ENCODE data around the gene ZMYND19. TPM values are rescaled to one million over a fixed set of nuclear protein-coding genes. Genes with fewer than 3 reads are reported as not detected.

ZMYND19 gene
- total RNA-seq, 1 experiment from 2014 or later: 77.9 TPM

- no peak within 1 kb of the TSS for H3K27ac Mint-ChIP-seq
- no peaks in the 10 kb centered on the region for H3K36me3 Mint-ChIP-seq
- H3K4me3 Mint-ChIP-seq: peak within 1 kb of the TSS; percentile 72
- TF ChIP-seq, protein P1, sequence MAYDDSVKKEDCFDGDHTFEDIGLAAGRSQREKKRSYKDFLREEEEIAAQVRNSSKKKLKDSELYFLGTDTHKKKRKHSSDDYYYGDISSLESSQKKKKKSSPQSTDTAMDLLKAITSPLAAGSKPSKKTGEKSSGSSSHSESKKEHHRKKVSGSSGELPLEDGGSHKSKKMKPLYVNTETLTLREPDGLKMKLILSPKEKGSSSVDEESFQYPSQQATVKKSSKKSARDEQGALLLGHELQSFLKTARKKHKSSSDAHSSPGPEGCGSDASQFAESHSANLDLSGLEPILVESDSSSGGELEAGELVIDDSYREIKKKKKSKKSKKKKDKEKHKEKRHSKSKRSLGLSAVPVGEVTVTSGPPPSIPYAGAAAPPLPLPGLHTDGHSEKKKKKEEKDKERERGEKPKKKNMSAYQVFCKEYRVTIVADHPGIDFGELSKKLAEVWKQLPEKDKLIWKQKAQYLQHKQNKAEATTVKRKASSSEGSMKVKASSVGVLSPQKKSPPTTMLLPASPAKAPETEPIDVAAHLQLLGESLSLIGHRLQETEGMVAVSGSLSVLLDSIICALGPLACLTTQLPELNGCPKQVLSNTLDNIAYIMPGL (CRISPR knock-in tag; IDR thresholded peaks at IDR 0.05): 0 out of 2 replicates have a peak, but pooled peaks have one; percentile 25
- TF ChIP-seq, protein P2, sequence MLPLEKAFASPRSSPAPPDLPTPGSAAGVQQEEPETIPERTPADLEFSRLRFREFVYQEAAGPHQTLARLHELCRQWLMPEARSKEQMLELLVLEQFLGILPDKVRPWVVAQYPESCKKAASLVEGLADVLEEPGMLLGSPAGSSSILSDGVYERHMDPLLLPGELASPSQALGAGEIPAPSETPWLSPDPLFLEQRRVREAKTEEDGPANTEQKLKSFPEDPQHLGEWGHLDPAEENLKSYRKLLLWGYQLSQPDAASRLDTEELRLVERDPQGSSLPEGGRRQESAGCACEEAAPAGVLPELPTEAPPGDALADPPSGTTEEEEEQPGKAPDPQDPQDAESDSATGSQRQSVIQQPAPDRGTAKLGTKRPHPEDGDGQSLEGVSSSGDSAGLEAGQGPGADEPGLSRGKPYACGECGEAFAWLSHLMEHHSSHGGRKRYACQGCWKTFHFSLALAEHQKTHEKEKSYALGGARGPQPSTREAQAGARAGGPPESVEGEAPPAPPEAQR (CRISPR knock-in tag; IDR thresholded peaks at IDR 0.05): no peak
- TF ChIP-seq MYBL2 (CRISPR knock-in tag; IDR thresholded peaks at IDR 0.05) (peak; percentile 30; the same call in 1 of the 2 replicates), GABPB1 (CRISPR knock-in tag; IDR thresholded peaks at IDR 0.05) (peak; percentile 28; the same call in 1 of the 2 replicates), TEAD1 (CRISPR knock-in tag; IDR thresholded peaks at IDR 0.05) (no peak), FOXK1 (CRISPR knock-in tag; IDR thresholded peaks at IDR 0.05) (peak; percentile 16; the same call in 1 of the 2 replicates), RELA (CRISPR knock-in tag; IDR thresholded peaks at IDR 0.05; ENCODE audit: borderline replicate concordance) (no peak), SP1 (CRISPR knock-in tag; conservative IDR thresholded peaks at IDR 0.05) (peak; percentile 66), ZBTB21 (CRISPR knock-in tag; IDR thresholded peaks at IDR 0.05; ENCODE audit: borderline replicate concordance) (0 out of 2 replicates have a peak, but pooled peaks have one; percentile 10), ETV6 (CRISPR knock-in tag; IDR thresholded peaks at IDR 0.05) (no peak), ZNF219 (CRISPR knock-in tag; IDR thresholded peaks at IDR 0.05; ENCODE audit: borderline replicate concordance) (no peak), ZNF416 (CRISPR knock-in tag; IDR thresholded peaks at IDR 0.05) (0 out of 2 replicates have a peak, but pooled peaks have one; percentile 79), ZNF138 (CRISPR knock-in tag; conservative IDR thresholded peaks at IDR 0.05) (no peak), CBFB (CRISPR knock-in tag; IDR thresholded peaks at IDR 0.05; ENCODE audit: low read depth) (no peak)
- TF ChIP-seq, protein P3, sequence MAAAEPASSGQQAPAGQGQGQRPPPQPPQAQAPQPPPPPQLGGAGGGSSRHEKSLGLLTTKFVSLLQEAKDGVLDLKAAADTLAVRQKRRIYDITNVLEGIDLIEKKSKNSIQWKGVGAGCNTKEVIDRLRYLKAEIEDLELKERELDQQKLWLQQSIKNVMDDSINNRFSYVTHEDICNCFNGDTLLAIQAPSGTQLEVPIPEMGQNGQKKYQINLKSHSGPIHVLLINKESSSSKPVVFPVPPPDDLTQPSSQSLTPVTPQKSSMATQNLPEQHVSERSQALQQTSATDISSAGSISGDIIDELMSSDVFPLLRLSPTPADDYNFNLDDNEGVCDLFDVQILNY (CRISPR knock-in tag; IDR thresholded peaks at IDR 0.05): 0 out of 2 replicates have a peak, but pooled peaks have one; percentile 0
- TF ChIP-seq, protein P4, sequence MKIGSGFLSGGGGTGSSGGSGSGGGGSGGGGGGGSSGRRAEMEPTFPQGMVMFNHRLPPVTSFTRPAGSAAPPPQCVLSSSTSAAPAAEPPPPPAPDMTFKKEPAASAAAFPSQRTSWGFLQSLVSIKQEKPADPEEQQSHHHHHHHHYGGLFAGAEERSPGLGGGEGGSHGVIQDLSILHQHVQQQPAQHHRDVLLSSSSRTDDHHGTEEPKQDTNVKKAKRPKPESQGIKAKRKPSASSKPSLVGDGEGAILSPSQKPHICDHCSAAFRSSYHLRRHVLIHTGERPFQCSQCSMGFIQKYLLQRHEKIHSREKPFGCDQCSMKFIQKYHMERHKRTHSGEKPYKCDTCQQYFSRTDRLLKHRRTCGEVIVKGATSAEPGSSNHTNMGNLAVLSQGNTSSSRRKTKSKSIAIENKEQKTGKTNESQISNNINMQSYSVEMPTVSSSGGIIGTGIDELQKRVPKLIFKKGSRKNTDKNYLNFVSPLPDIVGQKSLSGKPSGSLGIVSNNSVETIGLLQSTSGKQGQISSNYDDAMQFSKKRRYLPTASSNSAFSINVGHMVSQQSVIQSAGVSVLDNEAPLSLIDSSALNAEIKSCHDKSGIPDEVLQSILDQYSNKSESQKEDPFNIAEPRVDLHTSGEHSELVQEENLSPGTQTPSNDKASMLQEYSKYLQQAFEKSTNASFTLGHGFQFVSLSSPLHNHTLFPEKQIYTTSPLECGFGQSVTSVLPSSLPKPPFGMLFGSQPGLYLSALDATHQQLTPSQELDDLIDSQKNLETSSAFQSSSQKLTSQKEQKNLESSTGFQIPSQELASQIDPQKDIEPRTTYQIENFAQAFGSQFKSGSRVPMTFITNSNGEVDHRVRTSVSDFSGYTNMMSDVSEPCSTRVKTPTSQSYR (CRISPR knock-in tag; IDR thresholded peaks at IDR 0.05): no peak
- H3K4me1 Mint-ChIP-seq: peaks cover 16% of the 10 kb centered on the region
- no peaks in the 10 kb centered on the region for H3K9me3 Mint-ChIP-seq
- peaks cover 28% of the 10 kb centered on the region for H3K27me3 Mint-ChIP-seq (ENCODE audit: low read depth)
- ATAC-seq (peak; percentile 86), DNase-seq (ENCODE audit: low spot score) (peak; percentile 87)
- POLR2A ChIA-PET: interaction anchor here (1.2 to 1.5 kb wide), 2 partner anchors 13 to 14 kb away, joined by 5 to 15 read pairs; partner anchors contain the start of genes EHMT1 and ZMYND19
- CTCF ChIA-PET: interaction anchor here (0.6 to 1.9 kb wide), 11 partner anchors 9 to 183 kb away, joined by 3 to 11 read pairs (median 5); partner anchors contain the start of genes EHMT1, EXD3, MRPL41 and ZMYND19
These were observed 15.1 kb upstream of the ZMYND19 start, which contains the start of gene ARRDC1 for GRCh38 chr9:137605121-137606004. TSS of gene ARRDC1 (plus strand) at chr9:137605686. CDS start at chr9:137605718, 32 bp downstream.
